ENCODE measurements around the gene FOXN3.

Gene FOXN3

DNA sequence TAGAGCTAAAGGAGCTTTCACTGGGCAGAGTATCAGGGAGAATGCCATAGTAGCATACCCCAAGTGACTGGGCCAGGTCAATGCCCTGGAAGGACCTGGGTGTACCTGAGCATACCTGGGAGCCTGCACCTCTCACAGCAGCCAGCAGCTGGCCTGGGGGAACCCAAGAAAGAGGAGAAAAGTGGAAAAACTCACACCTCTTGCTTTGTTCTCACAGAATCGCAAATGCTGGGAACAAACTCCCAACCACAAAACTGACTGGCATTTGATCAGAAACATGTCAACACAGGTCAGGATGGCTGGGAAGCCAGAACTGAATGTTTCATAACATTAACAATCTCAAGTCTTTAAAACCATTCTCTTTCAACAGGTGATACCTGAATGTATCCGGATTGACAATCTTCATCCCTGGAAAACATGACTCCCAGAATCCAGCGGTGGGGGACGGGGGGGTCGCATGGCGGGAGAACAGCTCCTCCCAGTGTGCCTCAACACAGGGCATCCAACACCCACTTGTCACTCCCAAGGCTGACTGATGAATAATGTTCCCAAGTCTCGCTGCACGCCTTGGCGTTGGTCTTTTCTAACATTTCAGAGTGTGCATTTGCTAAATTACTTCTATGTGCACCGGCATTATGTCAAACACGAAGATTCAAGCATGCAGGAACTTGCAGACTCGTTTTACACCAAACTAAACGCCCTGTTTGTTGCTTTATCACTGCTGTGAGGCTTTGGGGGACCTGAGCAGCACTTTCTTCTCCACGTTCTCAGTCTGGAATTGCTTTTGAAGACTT is 7.9 kb downstream of the FOXN3 start:
- DNase-seq (ENCODE audit: low read depth): no peak

DNA sequence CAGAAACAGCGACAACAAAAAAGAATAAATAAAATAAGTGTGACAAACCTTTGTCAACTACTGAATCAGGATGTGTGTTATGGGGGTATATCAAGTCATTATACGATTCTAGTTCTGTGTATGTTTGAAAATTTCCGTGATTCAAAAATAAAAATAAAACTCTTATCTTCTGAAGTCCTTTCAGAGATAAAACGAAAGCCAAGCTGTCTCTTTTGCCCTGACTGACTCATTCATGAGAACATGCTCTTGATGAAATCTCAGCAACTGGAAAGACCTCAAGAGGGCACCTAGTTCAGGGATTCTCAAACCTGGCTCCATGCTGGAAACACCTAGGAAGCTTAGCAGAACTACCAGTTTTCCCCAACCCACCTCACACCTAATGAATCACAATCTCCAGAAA is 9.2 kb downstream of the FOXN3 start:
- no peak for DNase-seq (ENCODE audit: low read depth)

DNA sequence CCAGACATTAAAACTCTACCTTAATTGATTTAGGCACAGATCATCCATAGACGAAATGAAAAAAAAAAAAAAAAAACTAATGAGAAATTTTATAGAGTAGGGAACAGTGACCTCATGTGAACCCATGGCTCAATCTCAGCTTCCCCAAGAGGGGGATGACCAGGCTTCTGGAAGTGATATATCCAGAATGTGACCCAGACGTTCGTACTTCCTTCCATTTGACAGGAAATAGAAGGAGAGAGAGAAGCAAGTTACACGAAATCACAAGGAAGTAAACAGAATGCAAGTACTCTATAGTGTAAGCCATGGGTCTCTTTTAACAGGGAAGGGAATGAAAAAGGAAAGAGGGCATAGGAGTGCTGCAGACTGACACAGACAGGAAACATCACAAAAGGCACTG is 10.1 kb downstream of the FOXN3 start:
- no peak for DNase-seq (ENCODE audit: low read depth)

DNA sequence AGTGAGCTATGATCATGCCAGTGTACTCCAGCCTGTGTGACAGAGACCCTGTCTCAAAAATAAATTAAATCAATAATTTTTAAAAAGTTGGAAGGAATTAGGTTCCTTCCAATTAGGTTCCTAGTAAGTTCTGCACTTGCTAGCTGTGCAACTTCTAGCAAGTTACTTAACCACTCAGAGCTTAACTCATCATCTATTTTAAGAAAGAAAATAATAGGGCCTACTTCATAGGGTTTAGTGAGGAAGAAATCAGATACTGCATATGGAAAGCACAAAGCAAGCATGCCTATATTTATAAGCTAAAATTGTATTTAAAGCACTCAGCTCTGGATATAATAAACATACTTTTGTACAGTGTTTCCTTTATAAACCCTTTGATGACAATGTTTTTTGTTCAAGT is 10.7 kb downstream of the FOXN3 start:
- DNase-seq (ENCODE audit: low read depth): no peak

DNA sequence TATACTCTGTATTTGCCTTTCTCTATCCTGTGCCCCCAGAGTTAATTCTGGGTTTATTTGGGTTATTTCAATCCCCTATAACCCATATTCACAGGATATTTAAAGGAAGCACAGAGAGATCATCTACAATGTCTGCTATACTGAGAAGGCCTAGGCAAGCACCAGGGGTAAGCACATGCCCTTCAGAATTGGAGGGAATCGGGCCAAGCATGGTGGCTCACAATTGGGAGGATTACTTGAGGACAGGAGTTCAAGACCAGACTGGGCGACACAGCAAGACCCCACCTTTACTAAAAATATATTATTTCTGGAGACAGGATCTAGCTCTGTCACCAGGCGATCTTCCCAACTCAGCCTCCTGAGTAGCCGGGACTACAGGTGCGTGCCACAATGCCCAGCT is 11.3 kb downstream of the FOXN3 start:
- no peak for DNase-seq (ENCODE audit: low read depth)

DNA sequence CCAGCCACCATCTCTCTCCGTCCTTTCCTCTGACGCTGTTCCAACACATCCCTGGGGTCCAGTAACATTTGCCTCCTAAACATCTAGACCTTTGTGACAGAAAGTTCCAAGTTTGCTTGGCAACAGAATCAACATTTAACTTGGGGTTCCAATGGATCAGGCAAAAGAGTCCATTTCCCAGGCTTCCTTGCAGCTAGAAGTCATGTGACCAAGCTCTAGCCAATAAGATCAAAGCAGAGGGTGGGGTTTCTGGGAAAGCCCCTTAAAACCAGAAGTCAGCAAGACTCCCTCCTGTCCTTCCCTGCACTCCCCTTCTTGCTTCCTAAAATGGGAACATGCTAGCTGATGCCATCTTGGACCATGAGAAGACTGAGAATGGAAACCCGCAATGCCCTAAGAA is 14.7 kb downstream of the FOXN3 start:
- DNase-seq (ENCODE audit: low read depth): no peak

DNA sequence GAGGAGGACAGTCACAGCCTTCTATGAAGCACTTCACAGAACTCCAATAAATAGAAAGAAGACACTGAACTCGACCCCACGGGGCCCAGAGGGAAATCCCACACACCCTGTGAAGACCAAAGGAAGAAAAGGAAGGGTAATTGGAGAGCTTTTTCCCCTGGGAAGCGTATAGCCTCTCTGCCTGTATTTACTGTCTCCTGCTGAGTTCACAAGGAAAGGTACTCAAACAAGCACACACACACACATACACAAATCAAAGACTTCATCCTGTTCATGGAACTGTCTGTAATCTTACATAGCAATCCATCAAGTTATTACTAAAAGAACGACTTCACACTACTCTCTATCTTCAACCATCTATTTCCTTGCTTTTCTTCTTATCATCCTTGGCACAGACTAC is 15.3 kb downstream of the FOXN3 start:
- no peak for DNase-seq (ENCODE audit: low read depth)

DNA sequence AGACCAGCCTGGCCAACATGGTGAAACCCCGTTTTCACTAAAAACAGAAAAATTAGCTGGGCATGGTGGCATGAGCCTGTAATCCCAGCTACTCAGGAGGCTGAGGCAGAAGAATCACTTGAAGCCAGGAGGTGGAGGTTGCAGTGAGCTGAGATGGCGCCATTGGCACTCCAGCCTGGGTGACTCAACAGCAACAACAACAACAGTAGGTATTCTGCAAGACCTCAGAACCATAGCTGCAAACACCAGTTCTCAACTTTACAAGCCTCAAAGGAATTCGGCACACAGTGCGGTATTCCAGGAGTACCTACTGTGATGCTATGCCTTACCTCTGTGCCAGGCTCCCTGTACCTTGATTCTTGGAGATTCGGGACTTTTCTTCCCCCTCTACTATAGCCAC is 15.8 kb downstream of the FOXN3 start:
- DNase-seq (ENCODE audit: low read depth): no peak

DNA sequence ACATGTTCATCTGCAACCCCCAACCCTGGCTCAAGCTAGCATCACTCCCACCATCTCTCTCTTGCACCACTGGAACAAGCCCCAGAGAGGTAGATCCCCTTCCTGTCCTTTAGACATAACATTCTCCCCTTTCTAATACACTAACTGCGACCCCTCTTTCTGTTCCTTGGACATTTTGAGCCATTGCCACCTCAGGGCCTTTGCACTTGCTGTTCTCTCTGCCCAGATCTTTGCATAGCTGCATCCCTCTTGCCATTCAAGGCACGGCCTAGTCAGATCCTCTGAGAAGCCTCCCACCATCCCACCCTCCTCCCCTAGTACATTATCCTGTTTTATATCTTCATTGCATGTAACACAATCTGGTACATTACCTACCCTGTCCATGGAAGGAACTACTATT is 16.5 kb downstream of the FOXN3 start:
- no peak for DNase-seq (ENCODE audit: low read depth)

DNA sequence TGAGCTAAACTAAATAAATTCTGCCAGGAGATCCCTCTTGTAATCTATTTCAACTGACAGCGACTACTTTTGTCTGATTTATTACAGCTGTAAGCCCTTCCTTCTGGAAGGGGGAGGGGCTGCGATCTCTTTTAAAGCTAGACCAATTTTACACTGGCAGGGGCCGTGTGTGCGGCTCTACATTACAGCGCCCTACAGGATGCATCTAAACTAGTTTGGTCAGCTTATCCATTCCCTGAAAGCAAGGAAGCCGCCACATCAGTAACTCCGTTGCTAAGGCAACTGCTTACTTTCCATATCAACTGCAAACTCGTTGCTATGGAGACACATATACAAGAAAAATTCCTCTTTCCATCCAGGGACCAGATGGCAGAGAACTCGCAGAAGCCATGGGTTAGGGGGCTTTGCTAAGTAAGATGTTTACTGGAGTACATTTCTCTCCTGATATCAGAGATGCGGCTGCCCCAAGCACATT is 17.4 kb downstream of the FOXN3 start:
- DNase-seq (ENCODE audit: low read depth): no peak

DNA sequence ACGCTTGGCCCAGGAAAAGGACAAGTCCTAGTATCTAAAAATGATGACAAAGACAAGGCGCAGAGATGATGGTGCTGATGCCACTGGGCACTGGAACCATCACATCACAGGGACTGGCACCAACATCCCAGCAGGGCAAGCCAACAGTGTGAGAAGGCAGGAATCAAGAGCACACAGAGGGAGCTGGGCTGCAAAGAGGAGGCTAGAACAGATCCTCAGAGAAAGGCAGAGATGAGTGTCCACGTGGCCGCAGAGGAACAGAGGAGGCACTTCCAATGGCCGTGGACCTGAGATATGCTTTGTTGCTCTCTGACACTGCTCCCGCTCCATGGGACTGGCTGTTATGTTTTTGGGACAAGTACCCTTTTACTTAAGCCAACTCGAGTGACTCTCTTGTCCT is 17.9 kb downstream of the FOXN3 start:
- DNase-seq (ENCODE audit: low read depth): no peak

DNA sequence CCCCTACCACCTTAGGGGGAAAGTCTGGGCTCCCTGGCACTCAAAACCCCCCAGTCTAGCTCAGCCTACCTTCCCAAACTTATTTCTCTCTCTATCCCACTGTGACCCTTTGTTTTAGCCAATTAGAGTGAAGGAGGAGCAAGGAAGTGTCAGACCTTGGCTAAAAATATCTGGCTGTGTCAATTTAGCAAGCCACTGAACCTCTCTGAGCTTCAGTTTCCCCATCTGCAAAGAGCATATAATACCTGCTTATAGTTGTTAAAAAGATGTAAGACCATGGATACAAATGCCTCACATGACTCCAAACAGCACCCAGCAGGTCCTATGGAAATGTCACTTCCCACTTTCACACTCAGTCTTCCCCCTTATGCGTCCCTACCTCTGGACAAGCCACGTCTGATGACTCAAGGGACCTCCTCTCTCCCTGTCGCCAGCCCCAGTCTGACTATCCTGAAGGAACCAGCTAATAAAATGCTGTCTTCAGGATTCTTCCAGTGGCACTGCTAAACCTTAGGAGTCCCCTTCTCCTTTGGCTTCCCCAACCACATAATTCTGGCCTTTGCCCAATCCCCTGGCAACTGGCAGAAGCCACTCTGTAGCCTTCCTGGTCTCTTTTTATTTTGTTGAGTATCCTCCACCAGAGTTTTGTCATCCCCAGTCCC is 19.3 kb downstream of the FOXN3 start:
- DNase-seq (ENCODE audit: low read depth): no peak

DNA sequence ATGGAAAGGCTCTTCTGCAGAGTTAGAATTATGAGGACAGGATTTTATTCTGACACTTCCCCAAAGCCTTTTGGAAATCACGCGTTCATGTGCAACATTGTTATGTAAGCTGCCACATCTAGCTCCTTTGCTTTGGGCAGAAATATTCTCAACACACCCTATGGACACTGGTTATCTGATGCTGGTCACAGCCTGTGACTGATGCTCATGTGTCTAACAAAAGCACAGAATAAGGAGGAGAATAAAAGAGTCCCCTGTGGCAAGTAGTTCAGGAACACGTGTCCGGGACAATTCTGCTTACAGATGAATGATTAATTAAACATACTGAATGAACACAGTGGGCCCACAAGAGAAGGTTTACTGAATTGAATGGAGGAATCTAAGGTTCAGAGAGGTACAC is 22.1 kb downstream of the FOXN3 start:
- DNase-seq (ENCODE audit: low read depth): no peak

DNA sequence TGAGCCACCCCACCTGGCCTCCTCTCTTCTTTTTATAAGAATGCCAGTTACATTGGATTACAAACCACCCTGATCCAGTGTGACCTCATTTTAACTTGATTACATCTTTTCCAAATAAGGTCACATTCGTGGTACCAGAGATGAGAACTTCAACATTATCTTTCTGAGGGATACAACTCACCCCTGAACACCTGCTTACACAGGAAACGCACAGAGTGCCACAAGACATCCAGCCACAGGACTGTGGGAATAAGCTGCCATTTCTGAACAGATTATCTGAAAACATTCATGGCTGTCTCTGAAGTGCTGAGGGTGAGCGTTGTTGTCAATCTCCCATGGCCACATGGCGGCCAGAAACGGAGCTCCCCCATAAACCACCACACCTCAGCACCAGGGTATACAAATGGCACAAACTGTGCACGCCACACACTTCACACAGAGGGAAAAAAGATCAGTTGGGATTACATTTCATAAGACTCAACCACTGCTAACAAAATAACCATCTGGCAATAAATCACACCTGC is 23.7 kb downstream of the FOXN3 start:
- DNase-seq (ENCODE audit: low read depth): no peak

DNA sequence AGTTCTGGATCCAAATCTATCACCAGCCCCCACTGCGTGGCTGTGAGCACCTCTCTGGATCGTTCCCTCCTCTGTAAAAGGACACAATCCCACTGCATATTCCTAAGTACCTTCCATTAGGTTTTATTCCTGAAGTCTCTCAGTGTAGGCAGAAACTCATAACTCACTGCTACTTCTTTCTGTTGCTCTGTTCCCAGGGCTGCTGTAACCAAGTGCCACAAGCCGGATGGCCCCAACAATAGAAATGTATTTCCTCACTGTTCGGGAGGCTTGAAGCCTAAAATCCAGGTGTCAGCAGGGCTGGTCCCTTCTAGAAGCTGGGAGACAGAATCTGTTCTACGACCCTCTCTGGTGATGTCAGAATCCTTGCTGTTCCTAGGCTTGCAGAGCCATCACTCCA is 24.9 kb downstream of the FOXN3 start:
- DNase-seq (ENCODE audit: low read depth): no peak

DNA sequence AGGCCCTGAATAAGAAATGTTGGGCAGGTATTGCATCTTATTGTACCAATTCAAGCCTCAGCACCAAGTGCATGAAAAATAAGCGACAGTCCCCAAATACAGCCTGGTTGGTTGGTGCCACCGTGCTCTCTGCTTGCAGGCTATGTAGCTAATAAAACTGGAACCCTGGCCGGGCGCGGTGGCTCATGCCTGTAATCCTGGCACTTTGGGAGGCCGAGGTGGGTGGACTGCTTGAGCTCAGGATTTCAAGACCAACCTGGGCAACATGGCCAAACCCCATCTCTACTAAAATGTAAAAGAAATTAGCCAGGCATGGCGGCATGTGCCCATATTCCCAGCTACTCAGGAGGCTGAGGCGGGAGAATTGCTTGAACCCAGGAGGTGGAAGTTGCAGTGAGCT is 25.5 kb downstream of the FOXN3 start:
- DNase-seq (ENCODE audit: low read depth): no peak

DNA sequence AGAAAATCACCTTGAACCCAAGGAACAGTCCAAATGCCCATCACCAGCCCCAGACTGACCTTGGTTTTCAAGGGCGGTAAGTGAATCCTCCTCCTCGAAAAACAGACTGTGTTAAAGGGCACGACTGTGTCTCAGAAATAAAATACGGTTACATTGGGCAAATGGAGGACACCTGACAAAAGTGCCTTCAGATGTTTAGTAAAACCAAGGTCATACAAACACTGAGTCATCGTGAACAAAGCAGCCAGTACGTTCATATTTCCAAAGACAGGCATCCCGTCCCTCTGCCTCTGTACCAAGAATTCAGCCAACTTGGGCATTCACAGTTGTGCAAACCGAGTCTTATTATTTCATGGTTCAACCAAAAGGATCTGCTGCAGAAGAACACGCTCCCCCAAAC is 25.9 kb downstream of the FOXN3 start:
- DNase-seq (ENCODE audit: low read depth): no peak

DNA sequence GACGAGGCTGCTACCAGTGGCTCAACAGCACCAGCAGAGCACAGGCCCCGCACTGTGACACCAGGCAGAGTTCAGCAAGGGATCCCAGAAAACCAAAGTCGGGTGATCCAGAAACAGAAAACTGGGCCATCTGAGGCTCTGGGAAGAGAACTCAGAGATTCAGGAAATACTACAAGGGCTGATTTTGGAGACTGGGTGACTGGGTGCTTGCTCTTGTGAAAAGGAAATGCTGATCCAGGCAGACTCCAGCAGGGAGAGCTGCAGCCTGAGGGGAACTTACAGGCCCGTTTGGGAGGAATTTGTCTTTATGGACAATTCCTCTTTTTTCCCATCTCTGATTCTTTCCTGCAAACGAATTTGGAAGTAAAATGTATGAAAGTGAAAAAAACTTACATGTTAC is 28.2 kb downstream of the FOXN3 start:
- no peak for DNase-seq (ENCODE audit: low read depth)

DNA sequence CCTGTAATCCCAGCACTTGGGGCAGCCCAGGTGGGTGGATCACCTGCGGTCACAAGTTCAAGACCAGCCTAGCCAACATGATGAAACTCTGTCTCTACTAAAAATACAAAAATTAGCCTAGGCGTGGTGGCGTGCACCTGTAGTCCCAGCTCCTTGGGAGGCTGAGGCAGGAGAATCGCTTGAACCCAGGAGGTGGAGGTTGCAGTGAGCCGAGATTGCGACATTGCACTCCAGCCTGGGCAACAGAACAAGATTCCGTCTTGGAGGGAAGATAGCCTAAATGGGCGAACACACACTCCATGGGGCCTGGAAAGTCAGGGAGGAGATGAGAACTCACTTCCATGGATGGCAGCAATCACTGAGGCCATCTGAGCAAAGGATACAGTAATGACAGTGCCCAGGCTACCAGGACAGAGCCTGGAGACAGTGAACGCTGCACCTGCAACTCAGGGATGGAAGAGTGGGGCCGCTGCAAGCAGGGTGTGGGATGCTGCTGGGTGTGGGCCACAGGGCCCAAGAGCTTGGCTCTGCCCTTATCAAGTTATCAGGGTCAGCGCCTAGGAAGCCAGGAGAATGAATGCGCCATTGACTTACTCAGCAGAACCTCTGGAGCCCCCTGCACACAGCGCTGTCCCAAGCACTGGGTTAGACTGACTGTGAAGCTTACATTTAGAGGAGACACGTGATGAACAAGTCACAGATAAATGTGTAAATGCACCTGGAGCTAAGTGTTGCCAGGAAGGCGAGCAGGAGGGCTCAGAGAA is 28.9 kb downstream of the FOXN3 start:
- DNase-seq (ENCODE audit: low read depth): no peak

DNA sequence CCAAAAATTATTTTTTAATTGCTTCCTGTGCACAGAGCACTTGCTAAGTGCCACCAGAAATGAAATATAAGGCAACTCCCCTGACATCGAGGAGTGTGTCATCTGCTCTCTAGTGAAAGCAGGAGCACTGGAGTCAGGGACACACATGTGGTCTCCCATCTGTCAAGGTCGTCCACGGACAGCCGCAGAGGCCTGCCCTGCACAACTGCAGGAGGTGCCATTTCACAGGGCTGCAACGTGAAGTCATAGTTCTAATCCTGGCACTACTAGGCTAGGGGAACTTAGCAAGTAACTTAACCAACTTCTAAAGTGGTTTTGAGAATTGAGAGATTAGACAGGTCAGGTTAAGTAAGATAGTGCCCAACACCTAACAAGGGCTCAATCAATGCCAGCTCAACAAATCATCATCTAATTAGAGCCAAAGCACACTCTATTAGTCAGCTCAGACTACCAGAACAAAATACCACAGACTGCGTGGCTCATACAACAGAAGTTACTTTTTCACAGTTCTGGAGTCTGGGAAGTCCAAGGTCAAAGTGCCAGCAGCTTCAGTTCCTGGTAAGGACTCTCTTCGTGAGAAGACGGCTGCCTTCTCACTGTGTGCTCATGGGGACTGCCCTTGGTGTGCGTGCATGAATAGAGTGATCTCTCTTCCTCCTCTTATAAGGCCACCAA is 30.7 kb downstream of the FOXN3 start:
- DNase-seq (ENCODE audit: low read depth): no peak

DNA sequence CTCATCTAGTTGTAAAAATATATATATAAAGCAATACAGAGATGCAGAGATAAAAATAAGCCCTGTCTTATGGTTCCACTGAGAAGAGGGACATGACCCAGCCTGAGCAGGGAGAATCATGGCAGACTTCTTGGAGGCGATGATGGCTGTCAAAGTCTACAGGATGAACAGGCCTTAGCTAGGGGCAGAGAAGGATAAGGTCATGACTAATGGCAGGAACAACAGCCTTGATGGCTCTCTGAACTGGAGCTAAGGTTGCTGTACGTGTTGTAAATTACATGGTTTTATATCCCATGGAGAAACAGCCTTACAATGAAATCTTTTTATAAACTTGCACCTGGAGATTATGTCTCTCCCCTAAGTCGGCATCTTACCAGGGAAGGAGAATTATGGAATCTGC is 32.4 kb downstream of the FOXN3 start:
- DNase-seq (ENCODE audit: low read depth): no peak

DNA sequence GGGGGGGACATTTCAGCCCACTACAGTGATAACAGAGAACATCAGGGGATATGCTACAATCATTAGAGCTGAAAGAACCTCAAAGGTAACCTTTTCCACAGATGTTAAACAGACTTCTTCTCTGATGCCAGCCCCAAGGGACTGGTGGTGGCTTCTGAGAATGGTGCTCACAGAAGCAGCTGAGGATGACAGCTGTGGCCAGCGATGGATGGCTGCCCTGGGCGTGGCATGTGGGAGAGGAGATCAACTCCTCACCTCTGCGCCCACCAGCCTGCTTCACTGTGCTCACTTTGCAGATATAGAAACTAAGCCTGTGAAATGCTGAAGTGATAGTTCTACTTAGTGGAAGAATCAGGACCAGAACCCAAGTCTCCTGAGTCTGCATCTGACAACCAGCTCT is 33.0 kb downstream of the FOXN3 start:
- no peak for DNase-seq (ENCODE audit: low read depth)
